Bronchus fibroblast of lung (primary cell): ENCODE results near the gene IFT52. TPM values are rescaled to one million over a fixed set of nuclear protein-coding genes. Genes with fewer than 3 reads are reported as not detected.

ENCODE experiments used
- total RNA-seq: library from RNA; depleted of rRNA; stranded (reverse); fragments of >200 nt; gene quantifications from 2 replicates; pipeline ENCODE4 v1.2.3, GENCODE V29; 2015

The IFT52 gene
- total RNA-seq = 26.1 and 28.1 TPM in 2 replicates

GRCh38 chr20:43590392-43591303, at the start of gene IFT52:
IFT52 (plus strand) TSS chr20:43590937; CDS start chr20:43594699, 3,762 bp downstream.

GRCh38 chr20:43558412-43559146, 32.2 kb upstream of the IFT52 start, which contains the start of gene SGK2:
SGK2 (plus strand) TSS chr20:43559027; CDS start chr20:43566496, 7,469 bp downstream.

GRCh38 chr20:43666376-43667328, 75.9 kb downstream of the IFT52 start, which contains the start of gene MYBL2:
MYBL2 (plus strand) TSS chr20:43667114; CDS start chr20:43667284, 170 bp downstream.

Other genes with a start within 250 kb of the IFT52 start
- 47.9 and 49.8 TPM in 2 replicates for gene SRSF6, start 133.0 kb upstream of the IFT52 start, total RNA-seq
- gene L3MBTL1, start 83.2 kb upstream of the IFT52 start, total RNA-seq = 2.4 and 4.5 TPM in 2 replicates
- gene SGK2, start 31.9 kb upstream of the IFT52 start, total RNA-seq = not detected in 2 replicates
- 44.2 and 54.1 TPM in 2 replicates for gene MYBL2, start 76.2 kb downstream of the IFT52 start, total RNA-seq
- not detected in 2 replicates for gene GTSF1L, start 136.1 kb downstream of the IFT52 start, total RNA-seq